ENCODE measurements around the gene OR4D1. TPM values are rescaled to one million over a fixed set of nuclear protein-coding genes. Genes with fewer than 3 reads are reported as not detected.

The OR4D1 gene
- total and polyA plus RNA-seq, 9 of the 15 experiments (the other 6 are each of a cell fraction or from before 2014, with no cell fraction given), result not detected

DNA sequence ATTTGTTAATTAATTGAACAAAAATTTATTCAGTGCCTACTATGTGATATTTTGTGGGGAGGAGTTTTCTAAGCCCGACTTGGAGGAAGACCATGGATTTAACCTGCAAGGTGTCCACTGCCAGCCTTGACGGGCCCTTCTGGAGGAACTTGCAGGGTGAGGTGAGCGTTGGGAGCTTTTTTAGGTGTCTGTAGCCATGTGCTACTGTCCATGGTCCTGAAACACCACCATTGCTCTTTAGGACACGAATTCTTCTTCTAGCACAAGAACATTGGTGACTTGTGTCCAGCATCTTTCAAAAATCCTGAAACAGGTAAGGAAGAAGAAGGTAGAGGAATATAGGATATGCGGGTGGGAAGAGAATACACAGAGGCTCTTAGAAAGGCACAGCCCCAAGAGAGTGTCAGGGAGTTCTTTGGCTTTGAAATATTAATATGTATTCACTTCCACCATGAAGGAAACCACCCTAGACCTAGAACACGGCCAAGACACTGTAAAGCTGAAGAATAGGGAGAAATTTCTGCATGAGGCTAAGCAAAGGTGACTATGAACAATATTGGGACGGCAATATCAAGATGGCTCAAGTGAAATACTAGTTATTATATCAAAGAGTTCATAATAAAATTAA lies 27.9 kb upstream of the OR4D1 start (continued):
- TF ChIP-seq, protein P1, sequence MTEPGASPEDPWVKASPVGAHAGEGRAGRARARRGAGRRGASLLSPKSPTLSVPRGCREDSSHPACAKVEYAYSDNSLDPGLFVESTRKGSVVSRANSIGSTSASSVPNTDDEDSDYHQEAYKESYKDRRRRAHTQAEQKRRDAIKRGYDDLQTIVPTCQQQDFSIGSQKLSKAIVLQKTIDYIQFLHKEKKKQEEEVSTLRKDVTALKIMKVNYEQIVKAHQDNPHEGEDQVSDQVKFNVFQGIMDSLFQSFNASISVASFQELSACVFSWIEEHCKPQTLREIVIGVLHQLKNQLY (CRISPR knock-in tag; conservative IDR thresholded peaks at IDR 0.05), result no peak
- peak; percentile 43; the same call in 1 of the 2 replicates for TF ChIP-seq ZNF263 (CRISPR knock-in tag; IDR thresholded peaks at IDR 0.05; ENCODE audit: borderline replicate concordance)
- no peak for TF ChIP-seq TAF9B (IDR thresholded peaks at IDR 0.05; ENCODE audit: partially characterized antibody)
- no peak for TF ChIP-seq FOXJ3 (CRISPR knock-in tag; IDR thresholded peaks at IDR 0.05)
- TF ChIP-seq ZC3H4 (CRISPR knock-in tag; IDR thresholded peaks at IDR 0.05; ENCODE audit: borderline replicate concordance), result no peak
- TF ChIP-seq CXXC5 (CRISPR knock-in tag; IDR thresholded peaks at IDR 0.05), result 0 out of 2 replicates have a peak, but pooled peaks have one; percentile 26
- no peak for TF ChIP-seq MYBL2 (IDR thresholded peaks at IDR 0.05; ENCODE audit: low read depth)
- TF ChIP-seq MYBL2 (CRISPR knock-in tag; IDR thresholded peaks at IDR 0.05; ENCODE audit: borderline replicate concordance), result no peak
- no peak for TF ChIP-seq KAT8 (IDR thresholded peaks at IDR 0.05; ENCODE audit: low read depth)

DNA sequence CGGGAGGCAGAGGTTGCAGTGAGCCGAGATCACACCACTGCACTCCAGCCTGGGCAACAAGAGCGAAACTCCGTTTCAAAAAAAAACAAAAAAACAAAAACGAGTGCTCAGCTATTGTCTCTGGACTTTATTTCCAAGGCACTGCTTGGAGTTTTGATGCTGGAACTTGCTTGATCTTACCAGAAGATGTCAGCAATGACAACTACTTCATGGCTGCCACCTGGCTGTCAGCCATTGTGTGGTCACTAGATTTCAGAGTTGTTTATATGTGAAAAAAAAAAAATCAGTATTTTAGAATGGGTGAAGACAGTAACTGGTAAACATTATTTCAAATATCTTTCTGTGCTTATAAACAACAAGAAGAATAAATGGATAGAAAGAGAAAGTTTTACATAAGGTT lies 26.3 kb upstream of the OR4D1 start:
- no peaks in the 10 kb centered on the region for H3K9me1 ChIP-seq (ENCODE audit: control insufficient read depth, insufficient read depth, low read length)
- H3K4me3 ChIP-seq, result no peak overlapping the region
- no peaks in the 10 kb centered on the region for H3K79me2 ChIP-seq (ENCODE audit: control insufficient read depth, insufficient read depth, low read length)
- H3K27me3 ChIP-seq (ENCODE audit: control insufficient read depth in 2 of 2, insufficient read depth in 2 of 2, low read length in 2 of 2), result peaks cover 2 to 4% of the 10 kb centered on the region in 2 experiments; a peak in 3 of 5 replicates
- 0% methylated on average over 5 of the region's 5 CpGs for WGBS (ENCODE audit: insufficient coverage, low coverage, missing lambda C conversion rate)
- ChIA-PET CTCF (ENCODE audit: low intra/inter-chr PET ratio) (interaction anchor here (0.6 to 1.5 kb wide), 4 partner anchors 323 to 356 kb away, joined by 3 to 12 read pairs (median 3); no protein-coding TSS in a partner anchor), POLR2A (no interaction called here)
- no peaks in the 10 kb centered on the region for H4K20me1 ChIP-seq (replicated peaks; ENCODE audit: control insufficient read depth, insufficient read depth, low read length)
- in situ Hi-C loops (cut with MboI), result loop anchor here (10.0 to 25.0 kb wide), 2 partner anchors 333 to 985 kb away; no protein-coding TSS in a partner anchor
- ATAC-seq, result peak; percentile 75
- H3K27ac ChIP-seq (ENCODE audit: extremely low read depth, low read depth, low read length), result no peak overlapping the region
- FAIRE-seq, result peak; percentile 84
- no peak overlapping the region for H2AFZ ChIP-seq (ENCODE audit: low read depth, low read length)
- H3K9ac ChIP-seq (ENCODE audit: insufficient read depth in 1 of 2, low read depth in 2 of 2, low read length in 2 of 2), result no peak overlapping the region
- no peaks in the 10 kb centered on the region for H3K9me3 ChIP-seq (replicated peaks; ENCODE audit: control insufficient read depth, insufficient read depth, low read depth, low read length)
- H3K4me2 ChIP-seq (ENCODE audit: insufficient read depth, low read length), result no peak overlapping the region
- peak; percentile 17 to 60 (median 30) for DNase-seq (ENCODE audit: extremely low read depth in 1 of 4, low spot score in 3 of 4)
- no peaks in the 10 kb centered on the region for H3K36me3 ChIP-seq (ENCODE audit: control insufficient read depth, insufficient read depth, low read length)
- no TSS peak for BruUV-seq (replicated peaks)
- intact Hi-C loops (cut with micrococcal nuclease), result loop anchor here (1.0 to 5.0 kb wide), 3 partner anchors 50 to 325 kb away; no protein-coding TSS in a partner anchor
- no peaks in the 10 kb centered on the region for H3K4me1 ChIP-seq (replicated peaks in 1 of 2; ENCODE audit: control insufficient read depth in 2 of 2, insufficient read depth in 2 of 2, low read length in 2 of 2)
- TF ChIP-seq, protein P2, sequence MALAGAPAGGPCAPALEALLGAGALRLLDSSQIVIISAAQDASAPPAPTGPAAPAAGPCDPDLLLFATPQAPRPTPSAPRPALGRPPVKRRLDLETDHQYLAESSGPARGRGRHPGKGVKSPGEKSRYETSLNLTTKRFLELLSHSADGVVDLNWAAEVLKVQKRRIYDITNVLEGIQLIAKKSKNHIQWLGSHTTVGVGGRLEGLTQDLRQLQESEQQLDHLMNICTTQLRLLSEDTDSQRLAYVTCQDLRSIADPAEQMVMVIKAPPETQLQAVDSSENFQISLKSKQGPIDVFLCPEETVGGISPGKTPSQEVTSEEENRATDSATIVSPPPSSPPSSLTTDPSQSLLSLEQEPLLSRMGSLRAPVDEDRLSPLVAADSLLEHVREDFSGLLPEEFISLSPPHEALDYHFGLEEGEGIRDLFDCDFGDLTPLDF (CRISPR knock-in tag; IDR thresholded peaks at IDR 0.05), result no peak
- peak; percentile 73 for TF ChIP-seq ZNF384 (IDR thresholded peaks at IDR 0.05; ENCODE audit: low read depth, low read length)
- TF ChIP-seq, protein P3, sequence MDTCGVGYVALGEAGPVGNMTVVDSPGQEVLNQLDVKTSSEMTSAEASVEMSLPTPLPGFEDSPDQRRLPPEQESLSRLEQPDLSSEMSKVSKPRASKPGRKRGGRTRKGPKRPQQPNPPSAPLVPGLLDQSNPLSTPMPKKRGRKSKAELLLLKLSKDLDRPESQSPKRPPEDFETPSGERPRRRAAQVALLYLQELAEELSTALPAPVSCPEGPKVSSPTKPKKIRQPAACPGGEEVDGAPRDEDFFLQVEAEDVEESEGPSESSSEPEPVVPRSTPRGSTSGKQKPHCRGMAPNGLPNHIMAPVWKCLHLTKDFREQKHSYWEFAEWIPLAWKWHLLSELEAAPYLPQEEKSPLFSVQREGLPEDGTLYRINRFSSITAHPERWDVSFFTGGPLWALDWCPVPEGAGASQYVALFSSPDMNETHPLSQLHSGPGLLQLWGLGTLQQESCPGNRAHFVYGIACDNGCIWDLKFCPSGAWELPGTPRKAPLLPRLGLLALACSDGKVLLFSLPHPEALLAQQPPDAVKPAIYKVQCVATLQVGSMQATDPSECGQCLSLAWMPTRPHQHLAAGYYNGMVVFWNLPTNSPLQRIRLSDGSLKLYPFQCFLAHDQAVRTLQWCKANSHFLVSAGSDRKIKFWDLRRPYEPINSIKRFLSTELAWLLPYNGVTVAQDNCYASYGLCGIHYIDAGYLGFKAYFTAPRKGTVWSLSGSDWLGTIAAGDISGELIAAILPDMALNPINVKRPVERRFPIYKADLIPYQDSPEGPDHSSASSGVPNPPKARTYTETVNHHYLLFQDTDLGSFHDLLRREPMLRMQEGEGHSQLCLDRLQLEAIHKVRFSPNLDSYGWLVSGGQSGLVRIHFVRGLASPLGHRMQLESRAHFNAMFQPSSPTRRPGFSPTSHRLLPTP (IDR thresholded peaks at IDR 0.05; ENCODE audit: borderline replicate concordance, extremely low read depth, insufficient read length), result no peak
- TF ChIP-seq, protein P4, sequence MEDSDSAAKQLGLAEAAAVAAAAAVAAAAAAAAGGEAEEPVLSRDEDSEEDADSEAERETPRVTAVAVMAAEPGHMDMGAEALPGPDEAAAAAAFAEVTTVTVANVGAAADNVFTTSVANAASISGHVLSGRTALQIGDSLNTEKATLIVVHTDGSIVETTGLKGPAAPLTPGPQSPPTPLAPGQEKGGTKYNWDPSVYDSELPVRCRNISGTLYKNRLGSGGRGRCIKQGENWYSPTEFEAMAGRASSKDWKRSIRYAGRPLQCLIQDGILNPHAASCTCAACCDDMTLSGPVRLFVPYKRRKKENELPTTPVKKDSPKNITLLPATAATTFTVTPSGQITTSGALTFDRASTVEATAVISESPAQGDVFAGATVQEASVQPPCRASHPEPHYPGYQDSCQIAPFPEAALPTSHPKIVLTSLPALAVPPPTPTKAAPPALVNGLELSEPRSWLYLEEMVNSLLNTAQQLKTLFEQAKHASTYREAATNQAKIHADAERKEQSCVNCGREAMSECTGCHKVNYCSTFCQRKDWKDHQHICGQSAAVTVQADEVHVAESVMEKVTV (CRISPR knock-in tag; IDR thresholded peaks at IDR 0.05), result peak; percentile 76
- peak; percentile 82 for TF ChIP-seq NFIC (IDR thresholded peaks at IDR 0.05)
